Activated naive CD8-positive, alpha-beta T cell treated with anti-CD3 and anti-CD28 coated beads, Interleukin-2, amount 10 ng/mL, durations not matched to agents 7 days and 5 days (primary cell): ENCODE measurements around the gene ZNF77. TPM values are rescaled to one million over a fixed set of nuclear protein-coding genes. Genes with fewer than 3 reads are reported as not detected.
"Not testable (repeated sequence)": the region's sequence is repeated elsewhere in the genome, so short reads cannot be mapped to it uniquely, and the experiment has no call there.

Experiments
- ATAC-seq: fragments of 150-1000 bp; cut with Tn5 transposase; one replicate; pipeline ENCODE4 v1.10.0; 2021; ENCODE audit warnings: low read depth, moderate library complexity
- POLR2A ChIA-PET: fragments of 350-600 bp; sonication (Branson Sonifier 250); formaldehyde crosslinking; loops from one replicate; lab custom pipeline; 2021; ENCODE audit warnings: antibody characterized with exemption; lab: Charles Lee
- DNase-seq: peaks from one replicate; pipeline ENCODE4 v3.0.0; 2021
- H3K27ac Mint-ChIP-seq: one replicate; pipeline ENCODE4 v1.8.0; 2022; ENCODE audit warnings: mild to moderate bottlenecking, mixed read lengths
- H3K27me3 Mint-ChIP-seq: one replicate; pipeline ENCODE4 v1.8.0; 2022; ENCODE audit warnings: mild to moderate bottlenecking, moderate library complexity, mixed read lengths
- H3K36me3 Mint-ChIP-seq: one replicate; pipeline ENCODE4 v1.8.0; 2021; ENCODE audit warnings: mild to moderate bottlenecking, mixed read lengths
- H3K4me1 Mint-ChIP-seq: one replicate; pipeline ENCODE4 v1.8.0; 2021; ENCODE audit warnings: mixed read lengths
- H3K4me3 Mint-ChIP-seq: one replicate; pipeline ENCODE4 v1.8.0; 2022; ENCODE audit warnings: mild to moderate bottlenecking, moderate library complexity, mixed read lengths
- H3K9me3 Mint-ChIP-seq: one replicate; pipeline ENCODE4 v1.8.0; 2021; ENCODE audit warnings: mixed read lengths
- total RNA-seq, 2 experiments: library from RNA; stranded (reverse); gene quantifications; one replicate each; pipeline ENCODE4 v1.2.3, GENCODE V29; 2021

ZNF77 gene
- total RNA-seq, 2 experiments from 2014 or later = 5.0 to 5.1 TPM

DNA sequence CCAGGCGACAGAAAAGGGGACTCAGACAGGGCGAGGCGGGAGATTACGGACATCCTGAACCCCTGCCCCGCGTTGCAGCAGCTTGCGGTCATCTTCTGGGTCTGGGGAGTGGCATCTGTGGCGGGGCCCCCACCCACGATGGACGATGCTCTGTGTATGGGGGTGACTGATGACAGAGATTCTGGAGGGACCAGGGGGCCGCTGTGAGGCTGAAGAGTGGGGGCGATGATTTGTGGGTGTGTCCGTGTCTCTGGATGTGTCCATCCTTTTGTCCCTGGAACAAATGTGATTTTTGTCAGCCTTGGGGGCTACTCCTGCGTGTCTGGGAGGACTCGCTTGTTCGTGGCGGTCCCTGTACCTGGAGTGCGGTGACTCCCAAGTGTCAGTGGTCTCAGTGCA, 17.7 kb downstream of the ZNF77 start:
- peaks cover 11% of the 10 kb centered on the region for H3K9me3 Mint-ChIP-seq
- H3K27me3 Mint-ChIP-seq = no peaks in the 10 kb centered on the region
- peaks cover 25% of the 10 kb centered on the region for H3K36me3 Mint-ChIP-seq
- no peaks in the 10 kb centered on the region for H3K4me1 Mint-ChIP-seq
- DNase-seq = no peak
- H3K27ac Mint-ChIP-seq = no peak overlapping the region
- POLR2A ChIA-PET = interaction anchor here (0.7 kb wide), 1 partner anchor 278 kb away, joined by 3 read pairs; no protein-coding TSS in a partner anchor
- no peak overlapping the region for H3K4me3 Mint-ChIP-seq
- ATAC-seq = no peak

DNA sequence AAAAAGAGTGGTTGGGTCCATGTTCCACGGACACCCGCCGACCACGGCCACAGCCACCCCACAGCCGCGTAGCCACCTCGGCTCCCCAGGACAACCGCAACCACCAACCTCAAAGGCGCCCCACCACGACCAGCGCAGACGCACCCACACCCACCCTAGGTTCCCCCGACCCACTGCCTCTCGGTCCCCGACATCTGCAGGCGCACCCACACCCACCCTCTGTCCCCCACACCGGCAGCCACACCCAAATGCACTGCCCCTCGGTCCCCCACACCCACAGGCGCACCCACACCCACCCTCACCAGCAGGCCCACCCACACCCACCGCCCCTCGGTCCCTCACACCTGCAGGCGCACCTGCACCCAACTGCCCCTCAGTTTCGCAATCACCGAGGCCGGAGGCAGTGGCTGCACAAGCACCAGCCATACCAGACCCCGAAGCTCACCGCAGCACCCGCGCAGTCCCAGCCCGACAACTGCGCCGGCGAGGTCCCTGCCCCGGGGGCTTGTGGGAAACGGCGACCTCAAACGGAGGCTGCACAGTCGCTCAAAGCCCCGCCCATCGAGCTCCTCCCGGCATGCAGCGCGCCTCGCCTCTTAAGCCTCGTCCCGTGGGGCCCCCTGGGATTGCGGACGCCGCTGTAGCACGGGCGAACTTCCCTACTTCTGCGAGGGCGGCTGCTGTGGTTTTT, 18.3 kb downstream of the ZNF77 start:
- ATAC-seq = no peak
- Mint-ChIP-seq H3K9me3 (peaks cover 10% of the 10 kb centered on the region), H3K36me3 (peaks cover 23% of the 10 kb centered on the region), H3K27ac (no peak overlapping the region), H3K4me1 (no peaks in the 10 kb centered on the region), H3K27me3 (no peaks in the 10 kb centered on the region), H3K4me3 (no peak overlapping the region)
- no peak for DNase-seq
- POLR2A ChIA-PET = no interaction called here

DNA sequence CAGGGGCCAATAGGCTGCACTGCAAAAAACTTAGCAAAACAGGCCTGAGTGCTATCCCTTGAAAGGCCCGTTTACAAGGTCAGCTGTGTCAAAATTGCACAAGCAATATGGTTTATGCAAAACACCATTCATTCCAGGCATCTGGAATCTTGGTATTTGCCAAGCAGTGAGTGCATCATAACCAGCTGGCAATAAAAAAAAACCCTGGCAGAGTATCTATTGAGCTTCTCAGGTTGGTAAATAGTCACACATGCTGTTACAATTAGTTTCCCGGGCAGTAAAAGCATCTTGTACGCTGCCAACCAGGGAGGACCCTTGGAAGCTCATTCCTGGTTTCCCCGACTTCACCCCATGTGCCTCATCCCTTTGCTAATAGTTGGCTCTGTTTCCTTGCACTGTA, 21.3 kb downstream of the ZNF77 start:
- POLR2A ChIA-PET = interaction anchor here (0.5 kb wide), 1 partner anchor 838 kb away, joined by 5 read pairs; no protein-coding TSS in a partner anchor
- ATAC-seq = no peak
- no peaks in the 10 kb centered on the region for H3K4me1 Mint-ChIP-seq
- peaks cover 24% of the 10 kb centered on the region for H3K36me3 Mint-ChIP-seq
- H3K9me3 Mint-ChIP-seq = peaks cover 4% of the 10 kb centered on the region
- DNase-seq = no peak
- no peak overlapping the region for H3K4me3 Mint-ChIP-seq
- H3K27me3 Mint-ChIP-seq = no peaks in the 10 kb centered on the region
- no peak overlapping the region for H3K27ac Mint-ChIP-seq

DNA sequence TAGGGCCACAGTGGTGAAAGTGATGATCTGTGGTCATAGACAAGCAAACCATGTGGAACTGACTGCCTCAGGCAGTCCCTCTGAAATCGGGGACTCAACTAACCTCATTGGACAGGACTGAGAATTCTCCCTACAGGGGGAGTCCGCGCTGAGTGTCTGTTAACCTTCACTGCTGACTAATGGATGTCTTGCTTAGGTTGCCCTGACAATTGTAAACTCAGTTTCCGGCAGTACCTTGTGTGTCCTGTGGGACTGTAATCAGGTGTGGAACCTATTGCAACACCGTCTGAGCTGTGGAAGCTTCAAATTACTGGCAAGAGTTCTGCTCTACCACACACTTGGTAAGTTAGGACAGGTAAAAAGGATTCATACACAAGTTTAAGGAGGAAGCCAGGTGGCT, 21.8 kb downstream of the ZNF77 start:
- Mint-ChIP-seq H3K27ac (no peak overlapping the region), H3K27me3 (no peaks in the 10 kb centered on the region), H3K9me3 (peaks cover 5% of the 10 kb centered on the region), H3K4me1 (no peaks in the 10 kb centered on the region), H3K4me3 (no peak overlapping the region), H3K36me3 (peaks cover 28% of the 10 kb centered on the region)
- DNase-seq (no peak), ATAC-seq (no peak)
- POLR2A ChIA-PET = no interaction called here

DNA sequence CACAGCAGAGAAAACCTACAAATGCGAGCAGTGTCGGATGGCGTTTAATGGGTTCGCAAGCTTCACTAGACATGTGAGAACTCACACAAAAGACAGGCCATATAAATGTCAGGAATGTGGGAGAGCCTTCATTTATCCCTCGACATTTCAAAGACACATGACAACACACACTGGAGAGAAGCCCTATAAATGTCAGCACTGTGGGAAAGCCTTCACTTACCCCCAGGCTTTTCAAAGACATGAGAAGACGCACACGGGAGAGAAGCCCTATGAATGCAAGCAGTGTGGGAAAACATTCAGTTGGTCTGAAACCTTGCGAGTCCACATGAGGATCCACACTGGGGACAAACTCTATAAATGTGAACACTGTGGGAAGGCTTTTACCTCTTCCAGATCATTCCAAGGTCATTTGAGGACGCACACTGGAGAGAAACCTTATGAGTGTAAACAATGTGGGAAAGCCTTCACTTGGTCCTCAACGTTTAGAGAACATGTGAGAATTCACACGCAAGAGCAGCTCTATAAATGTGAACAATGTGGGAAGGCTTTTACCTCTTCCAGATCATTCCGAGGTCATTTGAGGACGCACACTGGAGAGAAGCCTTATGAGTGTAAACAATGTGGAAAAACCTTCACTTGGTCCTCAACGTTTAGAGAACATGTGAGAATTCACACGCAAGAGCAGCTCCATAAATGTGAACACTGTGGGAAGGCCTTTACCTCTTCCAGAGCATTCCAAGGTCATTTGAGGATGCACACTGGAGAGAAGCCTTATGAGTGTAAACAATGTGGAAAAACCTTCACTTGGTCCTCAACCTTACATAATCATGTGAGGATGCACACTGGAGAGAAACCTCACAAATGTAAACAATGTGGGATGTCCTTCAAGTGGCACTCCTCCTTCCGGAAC, 27.2 kb downstream of the ZNF77 start:
- peaks cover 62% of the 10 kb centered on the region for H3K36me3 Mint-ChIP-seq
- H3K9me3 Mint-ChIP-seq = peaks cover 26% of the 10 kb centered on the region
- no peak for ATAC-seq
- no peaks in the 10 kb centered on the region for H3K27me3 Mint-ChIP-seq
- no peak for DNase-seq
- no peak overlapping the region for H3K27ac Mint-ChIP-seq
- no peaks in the 10 kb centered on the region for H3K4me1 Mint-ChIP-seq
- POLR2A ChIA-PET = no interaction called here
- no peak overlapping the region for H3K4me3 Mint-ChIP-seq

DNA sequence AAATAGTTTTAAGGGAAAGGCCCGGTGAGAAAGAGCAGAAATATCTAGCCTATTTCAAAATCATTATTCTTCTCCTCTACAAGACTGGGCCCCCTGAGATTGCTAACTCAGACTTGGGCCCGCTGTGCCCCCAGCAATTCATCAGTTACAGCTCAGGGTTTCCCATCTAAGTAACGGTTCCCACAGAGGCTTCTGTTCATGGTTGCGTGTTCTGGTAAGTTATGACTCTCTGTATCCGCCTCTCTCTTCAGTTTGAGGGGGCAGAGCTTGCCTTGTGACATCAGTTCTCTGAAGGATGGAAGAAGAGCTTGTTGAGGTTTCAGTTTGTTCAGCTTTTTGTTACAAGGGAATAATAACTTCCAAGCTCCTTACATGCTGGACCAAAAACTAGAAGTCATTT, 32.5 kb downstream of the ZNF77 start:
- peaks cover 4% of the 10 kb centered on the region for H3K4me1 Mint-ChIP-seq
- no peaks in the 10 kb centered on the region for H3K27me3 Mint-ChIP-seq
- peaks cover 25% of the 10 kb centered on the region for H3K9me3 Mint-ChIP-seq
- DNase-seq (no peak), ATAC-seq (no peak)
- peaks cover 60% of the 10 kb centered on the region for H3K36me3 Mint-ChIP-seq
- H3K4me3 Mint-ChIP-seq = no peak overlapping the region
- POLR2A ChIA-PET = interaction anchor here (0.6 kb wide), 1 partner anchor 14 kb away, joined by 3 read pairs; no protein-coding TSS in a partner anchor
- no peak overlapping the region for H3K27ac Mint-ChIP-seq

DNA sequence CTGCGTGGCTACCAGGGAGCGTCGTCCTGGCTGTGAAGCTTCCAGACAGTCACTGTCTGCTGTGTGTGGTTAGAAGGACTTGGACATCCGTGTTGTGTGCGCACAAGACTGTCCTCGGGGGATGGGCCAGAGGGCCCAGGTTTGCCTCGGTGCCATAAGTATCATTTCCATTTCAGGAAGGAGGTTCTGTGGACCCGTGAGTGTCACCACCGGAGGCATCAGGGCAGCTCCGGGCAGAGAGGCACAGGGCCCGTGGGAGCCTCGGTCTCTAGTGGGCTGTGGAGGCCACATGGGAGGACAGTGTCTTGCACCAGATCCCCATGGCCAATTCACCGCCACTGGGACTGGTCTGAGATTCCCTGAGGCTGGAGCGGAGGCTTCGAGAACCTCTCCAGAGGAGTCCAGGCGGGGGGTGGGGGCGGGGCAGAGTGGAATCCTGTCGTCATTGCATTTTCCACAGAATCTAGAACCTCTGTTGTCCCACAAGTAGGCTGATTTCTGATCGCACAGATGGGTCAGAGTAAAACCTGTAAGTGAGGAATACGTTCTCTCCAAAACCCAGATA, 38.1 kb downstream of the ZNF77 start:
- H3K27ac Mint-ChIP-seq = no peak overlapping the region
- peaks cover 4% of the 10 kb centered on the region for H3K9me3 Mint-ChIP-seq
- H3K36me3 Mint-ChIP-seq = peaks cover 21% of the 10 kb centered on the region
- no peak overlapping the region for H3K4me3 Mint-ChIP-seq
- no peaks in the 10 kb centered on the region for H3K27me3 Mint-ChIP-seq
- ATAC-seq (no peak), DNase-seq (no peak)
- H3K4me1 Mint-ChIP-seq = peaks cover 9% of the 10 kb centered on the region
- POLR2A ChIA-PET = no interaction called here

DNA sequence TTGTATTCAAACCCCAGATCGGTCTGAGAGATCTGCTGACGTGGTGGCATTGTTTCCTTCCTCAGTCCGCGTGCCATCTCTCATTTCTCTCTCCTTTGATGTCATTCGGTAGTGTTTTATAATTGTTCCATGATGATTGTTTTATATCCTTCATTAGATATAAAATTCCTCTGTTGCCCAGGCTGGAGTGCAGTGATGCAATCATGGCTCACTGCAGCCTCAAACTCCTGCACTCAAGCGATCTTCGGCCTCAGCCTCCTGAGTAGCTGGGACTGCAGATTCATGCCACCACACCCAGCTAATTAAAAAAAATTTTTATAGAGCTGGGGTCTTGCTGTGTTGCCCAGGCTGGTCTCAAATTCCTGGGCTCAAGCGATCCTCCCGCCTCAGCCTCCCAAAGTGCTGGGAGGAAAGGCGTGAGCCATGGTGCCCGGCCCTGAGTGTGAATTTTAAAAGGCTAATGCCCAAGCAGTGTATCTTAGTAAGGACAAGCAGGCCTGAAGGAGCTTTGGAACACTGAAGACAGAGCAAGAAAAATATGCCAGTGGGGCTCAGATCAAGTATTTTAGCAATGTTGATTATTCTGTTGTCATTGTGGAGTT, 38.8 kb downstream of the ZNF77 start:
- H3K9me3 Mint-ChIP-seq = peaks cover 3% of the 10 kb centered on the region
- H3K27ac Mint-ChIP-seq = no peak overlapping the region
- H3K36me3 Mint-ChIP-seq = peaks cover 18% of the 10 kb centered on the region
- POLR2A ChIA-PET = no interaction called here
- DNase-seq (no peak), ATAC-seq (no peak)
- H3K4me1 Mint-ChIP-seq = peaks cover 11% of the 10 kb centered on the region
- H3K4me3 Mint-ChIP-seq = no peak overlapping the region
- no peaks in the 10 kb centered on the region for H3K27me3 Mint-ChIP-seq

DNA sequence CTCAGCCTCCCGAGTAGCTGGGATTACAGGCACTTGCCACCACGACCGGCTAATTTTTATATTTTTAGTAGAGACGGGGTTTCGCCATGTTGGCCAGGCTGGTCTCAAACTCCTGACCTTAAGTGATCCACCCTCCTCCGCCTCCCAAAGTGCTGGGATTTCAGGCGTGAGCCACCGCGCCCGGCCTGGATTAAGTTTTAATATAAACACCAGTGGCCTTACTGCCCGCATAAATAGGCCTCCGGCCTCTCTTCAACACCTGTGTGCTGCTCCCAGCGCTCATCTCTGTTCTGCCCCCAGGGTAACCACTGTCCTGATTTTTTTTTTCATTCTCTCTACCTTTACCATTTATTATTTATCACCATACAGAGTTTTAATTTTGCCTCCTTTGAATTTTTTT, 41.4 kb downstream of the ZNF77 start:
- H3K27me3 Mint-ChIP-seq, H3K4me3 Mint-ChIP-seq, H3K4me1 Mint-ChIP-seq, POLR2A ChIA-PET, H3K27ac Mint-ChIP-seq, H3K9me3 Mint-ChIP-seq, ATAC-seq, DNase-seq: not testable (repeated sequence)
- H3K36me3 Mint-ChIP-seq = peaks cover 13% of the 10 kb centered on the region

DNA sequence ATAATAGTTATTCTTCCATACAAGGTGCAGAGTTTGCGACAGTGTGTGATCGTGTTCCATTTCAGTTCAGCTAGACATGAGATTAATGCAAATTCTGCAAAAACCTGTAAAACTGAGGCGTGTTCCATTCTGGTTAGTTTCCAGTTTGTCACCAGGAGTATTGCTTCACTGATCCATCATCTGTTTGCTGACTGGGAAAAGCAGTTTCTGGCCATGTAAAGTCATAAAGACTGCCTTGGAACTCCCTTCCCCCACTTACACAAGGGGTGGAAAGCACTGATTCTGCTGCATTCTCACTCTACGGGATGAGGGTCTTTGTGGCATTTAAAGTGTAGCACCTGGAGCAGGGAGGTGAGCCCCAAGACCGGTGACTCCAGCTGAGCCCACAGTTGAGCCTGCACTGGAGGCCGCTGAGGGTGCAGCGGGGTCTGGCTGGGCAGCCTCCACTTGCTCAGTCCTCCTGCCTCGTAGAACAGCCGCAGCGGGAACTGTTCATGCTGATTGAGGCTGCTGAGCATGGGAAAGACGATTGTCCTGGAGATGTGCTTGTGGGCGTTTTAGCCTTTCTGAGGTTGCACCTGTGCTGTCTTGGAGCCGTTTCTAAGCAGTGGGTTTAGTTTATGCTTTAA, 42.1 kb downstream of the ZNF77 start:
- Mint-ChIP-seq H3K4me3 (no peak overlapping the region), H3K27me3 (no peaks in the 10 kb centered on the region), H3K27ac (no peak overlapping the region), H3K4me1 (peaks cover 10% of the 10 kb centered on the region), H3K9me3 (peaks cover 3% of the 10 kb centered on the region), H3K36me3 (peaks cover 13% of the 10 kb centered on the region)
- ATAC-seq = no peak
- no peak for DNase-seq
- POLR2A ChIA-PET = no interaction called here

DNA sequence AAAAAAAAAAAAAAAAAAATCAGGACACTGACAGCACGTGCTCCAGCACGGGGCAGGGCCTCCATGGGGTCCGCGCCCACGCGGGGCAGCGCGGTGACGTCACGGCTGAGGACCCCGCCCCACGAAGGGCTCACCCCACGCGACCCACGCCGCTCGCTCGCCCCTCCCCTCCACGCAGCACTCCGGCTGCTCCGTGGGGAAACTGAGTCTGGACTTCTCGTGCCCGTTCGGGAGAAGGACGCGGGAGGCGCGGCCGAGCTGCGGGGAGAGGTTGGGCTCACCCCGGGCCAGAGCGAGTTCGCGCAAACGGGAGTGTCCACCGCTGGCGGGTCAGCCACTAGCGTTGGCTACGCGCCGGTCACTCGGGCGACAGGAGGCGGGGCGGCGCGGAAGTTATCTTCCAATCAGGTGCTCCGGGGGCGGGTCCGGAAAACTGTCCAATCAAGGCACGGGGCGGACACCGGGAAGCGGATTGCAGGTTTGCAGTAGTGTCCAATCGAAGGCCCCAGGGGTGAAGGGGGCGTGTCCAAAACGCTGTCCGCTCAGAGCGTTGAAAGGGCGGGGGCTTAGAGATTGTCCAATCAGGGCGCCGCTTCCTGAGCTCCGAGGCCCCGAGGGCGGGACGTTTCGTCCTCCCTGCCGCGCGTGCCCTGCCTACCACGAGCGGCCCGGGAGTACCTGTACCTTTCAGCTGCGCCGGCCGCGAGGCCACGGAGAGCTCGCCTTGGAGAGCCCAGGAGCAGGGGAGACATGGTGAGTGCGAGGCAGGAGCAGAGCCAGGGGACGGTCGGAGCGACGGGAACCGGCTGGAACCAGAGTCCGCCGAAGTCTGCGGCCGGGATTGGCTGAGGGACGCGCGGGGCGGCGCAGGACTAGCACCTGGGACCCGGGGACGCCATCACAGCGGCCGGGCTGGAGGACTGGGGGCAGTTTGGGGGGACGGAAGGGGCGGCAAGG, 44.2 kb downstream of the ZNF77 start, which contains the start of gene ZNF57:
Gene ZNF57, plus strand, starts transcription at position 633 of the 957 bp plus-strand sequence. Its CDS starts 118 bp downstream, at position 751.
- peaks cover 9% of the 10 kb centered on the region for H3K9me3 Mint-ChIP-seq
- DNase-seq = peak; percentile 93
- POLR2A ChIA-PET = interaction anchor here (0.7 to 1.4 kb wide), 6 partner anchors 11 to 135 kb away, joined by 3 to 14 read pairs (median 4); partner anchors contain the start of genes ZNF555 and ZNF77
- H3K36me3 Mint-ChIP-seq = peaks cover 8% of the 10 kb centered on the region
- H3K4me3 Mint-ChIP-seq = peak within 1 kb of the TSS; percentile 98
- no peaks in the 10 kb centered on the region for H3K27me3 Mint-ChIP-seq
- ATAC-seq = peak; percentile 98
- peak within 1 kb of the TSS; percentile 95 for H3K27ac Mint-ChIP-seq
- H3K4me1 Mint-ChIP-seq = peaks cover 10% of the 10 kb centered on the region

DNA sequence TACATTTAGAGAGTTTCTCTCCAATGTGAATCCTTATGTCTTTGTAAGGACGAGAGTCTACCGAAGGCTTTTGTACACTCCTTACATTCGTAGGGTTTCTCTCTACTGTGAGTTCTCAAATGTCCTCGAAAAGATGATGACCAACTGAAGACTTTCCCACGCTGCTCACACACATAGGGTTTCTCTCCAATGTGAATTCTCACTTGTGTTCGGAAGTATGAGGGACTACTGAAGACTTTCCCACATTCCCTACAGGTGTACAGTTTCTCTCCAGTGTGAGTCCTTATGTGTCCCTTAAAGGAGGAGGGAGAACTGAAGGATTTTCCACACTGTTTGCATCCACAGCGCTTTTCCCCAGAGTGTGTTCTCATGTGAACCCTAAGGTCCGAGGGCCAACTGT, 48.1 kb downstream of the ZNF77 start:
- DNase-seq (no peak), ATAC-seq (no peak)
- H3K9me3 Mint-ChIP-seq = peaks cover 11% of the 10 kb centered on the region
- no peak overlapping the region for H3K4me3 Mint-ChIP-seq
- H3K36me3 Mint-ChIP-seq = peaks cover 3% of the 10 kb centered on the region
- H3K4me1 Mint-ChIP-seq = peaks cover 4% of the 10 kb centered on the region
- no peak overlapping the region for H3K27ac Mint-ChIP-seq
- no peaks in the 10 kb centered on the region for H3K27me3 Mint-ChIP-seq
- POLR2A ChIA-PET = no interaction called here
